GM21423 (cell line): ENCODE measurements around the gene ERC2.

ENCODE experiments used
- ATAC-seq: cut with Tn5 transposase; IDR thresholded peaks from one replicate; pipeline ENCODE4 v1.9.1; 2021; ENCODE audit warnings: mild to moderate bottlenecking, moderate library complexity; ENCODE audit not compliant: unreplicated experiment

Gene ERC2

GRCh38 chr3:55659701-55660100, 808.6 kb downstream of the ERC2 start:
- ATAC-seq = no peak

GRCh38 chr3:55658690-55659562, 809.3 kb downstream of the ERC2 start:
- ATAC-seq = no peak

- ATAC-seq = no peak
Measured at GRCh38 chr3:55658270-55658669, 810.0 kb downstream of the ERC2 start.

- ATAC-seq = no peak
Measured at GRCh38 chr3:55655544-55655943, 812.7 kb downstream of the ERC2 start.

- peak; percentile 83 for ATAC-seq
Measured at GRCh38 chr3:55654123-55654760, 814.0 kb downstream of the ERC2 start.

GRCh38 chr3:55651011-55651410, 817.3 kb downstream of the ERC2 start:
- ATAC-seq = no peak

GRCh38 chr3:55650011-55650410, 818.3 kb downstream of the ERC2 start:
- no peak for ATAC-seq

GRCh38 chr3:55649554-55649953, 818.7 kb downstream of the ERC2 start:
- ATAC-seq = no peak

- no peak for ATAC-seq
Measured at GRCh38 chr3:55648591-55649318, 819.5 kb downstream of the ERC2 start.

- no peak for ATAC-seq
Measured at GRCh38 chr3:55647670-55648069, 820.6 kb downstream of the ERC2 start.

GRCh38 chr3:55647063-55647462, 821.2 kb downstream of the ERC2 start:
- no peak for ATAC-seq

GRCh38 chr3:55646121-55646520, 822.1 kb downstream of the ERC2 start:
- no peak for ATAC-seq

- ATAC-seq = no peak
Measured at GRCh38 chr3:55645422-55645821, 822.8 kb downstream of the ERC2 start.

GRCh38 chr3:55643283-55643682, 825.0 kb downstream of the ERC2 start:
- no peak for ATAC-seq

- ATAC-seq = no peak
Measured at GRCh38 chr3:55641964-55642363, 826.3 kb downstream of the ERC2 start.

GRCh38 chr3:55639896-55640765, 828.1 kb downstream of the ERC2 start:
- ATAC-seq = no peak

GRCh38 chr3:55639143-55639542, 829.1 kb downstream of the ERC2 start:
- ATAC-seq = no peak

GRCh38 chr3:55637906-55638638, 830.2 kb downstream of the ERC2 start:
- no peak for ATAC-seq

GRCh38 chr3:55636300-55637195, 831.7 kb downstream of the ERC2 start:
- no peak for ATAC-seq
